Hepatocyte (in vitro differentiated cells): Measurements from ENCODE around the gene CTH. TPM values are rescaled to one million over a fixed set of nuclear protein-coding genes. Genes with fewer than 3 reads are reported as not detected.
A peak's percentile ranks its signal among the peaks of the same experiment; 100 is the strongest.

Source experiments
- DNase-seq: peaks from one replicate; pipeline ENCODE4 v3.0.0-alpha.2; 2016; ENCODE audit warnings: low spot score
- H2AFZ ChIP-seq: fragments of 200-600 bp; sonication (generic); 2 replicates; pipeline ENCODE4 v1.6.0; 2016; ENCODE audit warnings: antibody characterized with exemption, mild to moderate bottlenecking
- H3K27ac ChIP-seq: fragments of 200-600 bp; sonication (generic); 2 replicates; pipeline ENCODE4 v1.5.1; 2016; ENCODE audit warnings: mild to moderate bottlenecking
- H3K27me3 ChIP-seq: fragments of 200-600 bp; sonication (generic); 2 replicates; pipeline ENCODE4 v1.6.1; 2016
- H3K36me3 ChIP-seq: fragments of 200-600 bp; sonication (generic); replicated peaks from 2 replicates; pipeline ENCODE4 v1.5.1; 2016; ENCODE audit warnings: low read depth; ENCODE audit not compliant: insufficient read depth
- H3K4me1 ChIP-seq: fragments of 200-600 bp; sonication (generic); 2 replicates; pipeline ENCODE4 v1.5.1; 2016; ENCODE audit warnings: mild to moderate bottlenecking, moderate library complexity; ENCODE audit not compliant: insufficient read depth
- H3K4me2 ChIP-seq: fragments of 200-600 bp; sonication (generic); 2 replicates; pipeline ENCODE4 v1.6.0; 2016
- H3K4me3 ChIP-seq: fragments of 200-600 bp; sonication (generic); 2 replicates; pipeline ENCODE4 v1.5.1; 2016; ENCODE audit warnings: mild to moderate bottlenecking
- H3K79me2 ChIP-seq: fragments of 200-600 bp; sonication (generic); 2 replicates; pipeline ENCODE4 v1.6.0; 2017; ENCODE audit warnings: mild to moderate bottlenecking
- H3K9me2 ChIP-seq: fragments of 200-600 bp; sonication (generic); replicated peaks from 2 replicates; pipeline ENCODE4 v1.6.0; 2017; ENCODE audit warnings: mild to moderate bottlenecking; ENCODE audit not compliant: insufficient read depth
- H3K9me3 ChIP-seq: fragments of 200-600 bp; sonication (generic); 2 replicates; pipeline ENCODE4 v1.5.1; 2016; ENCODE audit warnings: low read depth, mild to moderate bottlenecking
- H4K20me1 ChIP-seq: fragments of 200-600 bp; sonication (generic); 2 replicates; pipeline ENCODE4 v1.6.0; 2016; ENCODE audit warnings: mild to moderate bottlenecking; ENCODE audit not compliant: insufficient read depth, poor library complexity, severe bottlenecking
- EZH2 ChIP-seq: fragments of 200-600 bp; sonication (generic); IDR thresholded peaks from 2 replicates; pipeline ENCODE4 v1.6.1; 2016; ENCODE audit warnings: antibody characterized with exemption, mild to moderate bottlenecking, borderline replicate concordance
- EZH2phosphoT487 ChIP-seq: fragments of 200-600 bp; sonication (generic); IDR thresholded peaks from one replicate; pipeline ENCODE4 v1.6.1; 2018; ENCODE audit warnings: antibody characterized with exemption, mild to moderate bottlenecking, low read depth, moderate library complexity; ENCODE audit not compliant: unreplicated experiment, severe bottlenecking
- WGBS: methylation state at CpG from one replicate; pipeline ENCODE4 v1.1.6; 2016; ENCODE audit warnings: low lambda C conversion rate; ENCODE audit errors: missing lambda C conversion rate; 5-methylcytosine and 5-hydroxymethylcytosine counted together
- polyA plus RNA-seq: library from polyadenylated mRNA; unstranded; fragments of >200 nt; fragmentation: Nextera tagmentation; extraction: Ambion mirVana; gene quantifications from 2 replicates; pipeline ENCODE4 v1.2.1, GENCODE V29; 2016
- total RNA-seq: library from RNA; depleted of rRNA; stranded (reverse); fragments of >200 nt; gene quantifications from 2 replicates; pipeline ENCODE4 v1.2.3, GENCODE V29; 2014
- TF ChIP-seq, protein P1 (sequence below): fragments of 200-600 bp; sonication (generic); IDR thresholded peaks from 2 replicates; pipeline ENCODE4 v1.5.1; 2016; ENCODE audit warnings: antibody characterized with exemption, mild to moderate bottlenecking; ENCODE audit not compliant: poor library complexity

The CTH gene
- total and polyA plus RNA-seq, 2 experiments from 2014 or later, result 11.7 to 22.6 TPM

DNA sequence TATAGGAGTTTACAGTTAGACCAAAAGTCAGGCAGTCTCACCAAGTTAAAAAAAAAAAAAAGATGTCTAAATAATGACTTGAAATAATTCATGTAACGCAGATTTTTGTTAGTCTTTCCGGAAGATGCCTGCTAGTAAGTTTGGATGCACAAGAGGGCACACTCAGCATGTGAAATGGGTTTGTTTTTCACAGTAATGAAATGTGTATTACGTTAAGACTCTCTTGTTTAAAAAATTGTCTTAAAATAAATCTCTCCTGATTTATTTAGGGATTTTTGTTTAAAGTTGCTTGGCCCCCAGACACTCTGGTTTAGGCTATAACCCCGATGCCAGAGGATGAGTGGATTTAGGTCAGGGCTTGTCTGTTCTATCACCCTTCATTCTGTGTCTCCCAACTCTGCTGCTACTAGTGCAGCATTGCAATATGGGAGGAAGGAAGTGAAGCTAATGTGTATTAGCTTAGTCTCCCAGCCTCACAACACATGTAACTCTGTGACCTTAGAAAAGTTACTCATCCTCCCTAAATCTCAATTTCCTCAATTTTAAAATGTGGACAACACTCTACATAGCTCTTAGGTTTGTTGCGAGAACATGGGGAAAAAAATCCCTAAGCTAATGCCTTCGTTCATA lies 25.7 kb downstream of the CTH start:
- TF ChIP-seq EZH2phosphoT487 (no peak), EZH2 (no peak)
- TF ChIP-seq, protein P1, sequence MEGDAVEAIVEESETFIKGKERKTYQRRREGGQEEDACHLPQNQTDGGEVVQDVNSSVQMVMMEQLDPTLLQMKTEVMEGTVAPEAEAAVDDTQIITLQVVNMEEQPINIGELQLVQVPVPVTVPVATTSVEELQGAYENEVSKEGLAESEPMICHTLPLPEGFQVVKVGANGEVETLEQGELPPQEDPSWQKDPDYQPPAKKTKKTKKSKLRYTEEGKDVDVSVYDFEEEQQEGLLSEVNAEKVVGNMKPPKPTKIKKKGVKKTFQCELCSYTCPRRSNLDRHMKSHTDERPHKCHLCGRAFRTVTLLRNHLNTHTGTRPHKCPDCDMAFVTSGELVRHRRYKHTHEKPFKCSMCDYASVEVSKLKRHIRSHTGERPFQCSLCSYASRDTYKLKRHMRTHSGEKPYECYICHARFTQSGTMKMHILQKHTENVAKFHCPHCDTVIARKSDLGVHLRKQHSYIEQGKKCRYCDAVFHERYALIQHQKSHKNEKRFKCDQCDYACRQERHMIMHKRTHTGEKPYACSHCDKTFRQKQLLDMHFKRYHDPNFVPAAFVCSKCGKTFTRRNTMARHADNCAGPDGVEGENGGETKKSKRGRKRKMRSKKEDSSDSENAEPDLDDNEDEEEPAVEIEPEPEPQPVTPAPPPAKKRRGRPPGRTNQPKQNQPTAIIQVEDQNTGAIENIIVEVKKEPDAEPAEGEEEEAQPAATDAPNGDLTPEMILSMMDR, result peak; percentile 56
- Histone ChIP-seq H3K4me1 (no peaks in the 10 kb centered on the region), H3K9me2 (no peaks in the 10 kb centered on the region), H2AFZ (no peak overlapping the region), H3K27ac (no peak overlapping the region), H3K9me3 (no peaks in the 10 kb centered on the region), H3K79me2 (no peaks in the 10 kb centered on the region), H3K36me3 (no peaks in the 10 kb centered on the region), H3K27me3 (no peaks in the 10 kb centered on the region), H3K4me2 (no peak overlapping the region), H4K20me1 (no peaks in the 10 kb centered on the region), H3K4me3 (no peak overlapping the region)
- WGBS, result 74% methylated on average over 6 of the region's 6 CpGs
- no peak for DNase-seq

DNA sequence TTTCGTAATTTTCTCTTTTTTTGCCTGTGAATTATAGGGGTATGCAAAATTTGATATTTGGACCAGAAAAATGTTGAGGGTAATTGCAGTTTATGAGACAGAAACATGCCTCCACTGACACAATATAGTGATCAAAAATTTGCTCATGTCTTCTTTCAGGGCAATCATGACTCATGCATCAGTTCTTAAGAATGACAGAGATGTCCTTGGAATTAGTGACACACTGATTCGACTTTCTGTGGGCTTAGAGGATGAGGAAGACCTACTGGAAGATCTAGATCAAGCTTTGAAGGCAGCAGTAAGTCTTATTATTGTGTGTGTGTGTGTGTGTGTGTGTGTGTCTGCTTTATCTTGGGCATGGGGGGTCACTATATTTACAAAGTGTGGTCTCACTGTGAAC lies 27.5 kb downstream of the CTH start:
- Histone ChIP-seq H3K9me2 (no peaks in the 10 kb centered on the region), H3K4me2 (no peak overlapping the region), H2AFZ (no peak overlapping the region), H3K9me3 (no peaks in the 10 kb centered on the region), H4K20me1 (no peaks in the 10 kb centered on the region), H3K4me1 (no peaks in the 10 kb centered on the region), H3K36me3 (no peaks in the 10 kb centered on the region), H3K79me2 (no peaks in the 10 kb centered on the region), H3K27me3 (no peaks in the 10 kb centered on the region), H3K4me3 (no peak overlapping the region), H3K27ac (no peak overlapping the region)
- TF ChIP-seq, protein P1, result no peak
- DNase-seq, result no peak
- 88% methylated on average over 2 of the region's 2 CpGs for WGBS

DNA sequence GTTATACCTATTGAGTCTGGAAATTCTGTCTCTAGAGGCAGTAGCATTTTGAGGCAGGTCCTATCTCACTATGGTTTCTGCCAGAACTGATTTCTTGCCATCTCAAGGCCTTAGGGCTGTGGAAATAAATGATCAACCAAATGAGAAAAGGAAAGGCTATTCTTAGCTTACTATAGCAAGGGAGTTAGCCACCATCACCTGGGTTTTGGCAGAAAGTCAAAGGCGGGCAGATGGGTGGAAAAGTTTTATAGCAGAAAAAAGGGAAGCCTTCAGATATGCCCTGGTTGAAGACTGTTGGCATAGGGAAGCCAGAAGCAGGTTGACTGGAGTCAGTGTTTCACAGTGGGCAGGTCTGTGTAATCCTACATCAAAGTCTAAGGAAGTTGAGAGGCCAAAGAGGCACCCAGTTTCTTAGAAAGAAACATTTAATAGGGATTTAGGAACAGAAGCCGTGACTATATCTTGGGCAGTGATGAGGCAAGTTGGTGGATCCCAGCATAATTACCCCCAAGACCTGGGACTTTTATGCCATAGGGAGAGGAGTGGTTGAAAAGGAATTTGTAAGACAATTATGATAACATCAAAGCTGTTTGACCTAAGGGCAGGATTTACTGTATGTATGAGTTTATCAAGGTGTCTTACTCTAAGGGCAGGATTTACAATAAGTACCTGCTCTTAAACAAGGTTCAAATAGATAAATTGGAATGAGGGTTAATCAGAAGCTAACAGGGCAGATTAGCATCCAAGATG lies 29.7 kb downstream of the CTH start:
- H3K27ac ChIP-seq, result no peak overlapping the region
- H3K9me2 ChIP-seq, result no peaks in the 10 kb centered on the region
- H3K4me2 ChIP-seq, result no peak overlapping the region
- H3K36me3 ChIP-seq, result no peaks in the 10 kb centered on the region
- 89% methylated on average over 2 of the region's 2 CpGs for WGBS
- H3K9me3 ChIP-seq, result no peaks in the 10 kb centered on the region
- H3K4me1 ChIP-seq, result no peaks in the 10 kb centered on the region
- no peaks in the 10 kb centered on the region for H3K27me3 ChIP-seq
- H2AFZ ChIP-seq, result no peak overlapping the region
- no peak overlapping the region for H3K4me3 ChIP-seq
- TF ChIP-seq, protein P1, result no peak
- TF ChIP-seq EZH2 (no peak), EZH2phosphoT487 (no peak)
- no peaks in the 10 kb centered on the region for H4K20me1 ChIP-seq
- no peak for DNase-seq
- no peaks in the 10 kb centered on the region for H3K79me2 ChIP-seq
